WTC11 (cell line): ENCODE measurements around the gene PPCDC. TPM values are rescaled to one million over a fixed set of nuclear protein-coding genes. Genes with fewer than 3 reads are reported as not detected.

Experiments
- ATAC-seq: fragments of 200-7000 bp; cut with Tn5 transposase; 2 replicates; pipeline ENCODE4 v1.10.0; 2021; ENCODE audit warnings: mild to moderate bottlenecking, moderate library complexity
- CTCF ChIA-PET: fragments of 300-600 bp; sonication (Branson Sonifier 250); formaldehyde crosslinking; loops from one replicate; lab custom pipeline; 2021; ENCODE audit warnings: antibody characterized with exemption; lab: Charles Lee
- POLR2A ChIA-PET: fragments of 350-600 bp; sonication (Branson Sonifier 250); formaldehyde crosslinking; loops from one replicate; lab custom pipeline; 2021; ENCODE audit warnings: antibody characterized with exemption; lab: Charles Lee
- DNase-seq: peaks from one replicate; pipeline ENCODE4 v3.0.0; 2021; ENCODE audit warnings: low spot score
- H3K27ac Mint-ChIP-seq: 2 replicates; pipeline ENCODE4 v1.8.0; 2021; ENCODE audit warnings: mixed read lengths
- H3K27me3 Mint-ChIP-seq: 2 replicates; pipeline ENCODE4 v1.8.0; 2021; ENCODE audit warnings: low read depth, mild to moderate bottlenecking, moderate library complexity, mixed read lengths
- H3K36me3 Mint-ChIP-seq: 2 replicates; pipeline ENCODE4 v1.8.0; 2021; ENCODE audit warnings: mixed read lengths
- H3K4me1 Mint-ChIP-seq: 2 replicates; pipeline ENCODE4 v1.8.0; 2022; ENCODE audit warnings: mixed read lengths
- H3K4me3 Mint-ChIP-seq: 2 replicates; pipeline ENCODE4 v1.8.0; 2021; ENCODE audit warnings: mild to moderate bottlenecking, moderate library complexity, mixed read lengths
- H3K9me3 Mint-ChIP-seq: 2 replicates; pipeline ENCODE4 v1.8.0; 2021; ENCODE audit warnings: mixed read lengths
- AR ChIP-seq: fragments of 250-450 bp; sonication (Bioruptor Pico); IDR thresholded peaks from 2 replicates; pipeline ENCODE4 v1.9.0; 2021; ENCODE audit warnings: mild to moderate bottlenecking
- CREM ChIP-seq: sonication (generic); formaldehyde crosslinking; IDR thresholded peaks from 2 replicates; pipeline ENCODE4 v1.8.1; 2022; ENCODE audit warnings: mild to moderate bottlenecking, missing genetic modification reagents, moderate library complexity
- NFATC4 ChIP-seq: fragments of 250-450 bp; sonication (Bioruptor Pico); IDR thresholded peaks from 2 replicates; pipeline ENCODE4 v1.9.0; 2021; ENCODE audit warnings: mild to moderate bottlenecking
- NR2C2 ChIP-seq: sonication (generic); formaldehyde crosslinking; IDR thresholded peaks from 2 replicates; pipeline ENCODE4 v1.8.0; 2022; ENCODE audit warnings: mild to moderate bottlenecking, missing genetic modification reagents
- NR3C1 ChIP-seq: sonication (generic); formaldehyde crosslinking; conservative IDR thresholded peaks from 2 replicates; pipeline ENCODE4 v1.8.1; 2023; ENCODE audit warnings: low read depth, mild to moderate bottlenecking, missing genetic modification reagents
- TEAD1 ChIP-seq: sonication (generic); formaldehyde crosslinking; IDR thresholded peaks from 2 replicates; pipeline ENCODE4 v1.8.0; 2022; ENCODE audit warnings: mild to moderate bottlenecking, missing genetic modification reagents
- ZNF281 ChIP-seq: sonication (generic); formaldehyde crosslinking; IDR thresholded peaks from 2 replicates; pipeline ENCODE4 v1.8.0; 2023; ENCODE audit warnings: mild to moderate bottlenecking, missing genetic modification reagents
- ZNF396 ChIP-seq: fragments of 250-450 bp; sonication (Bioruptor Pico); IDR thresholded peaks from 2 replicates; pipeline ENCODE4 v1.8.0; 2021; ENCODE audit warnings: mild to moderate bottlenecking, moderate library complexity, borderline replicate concordance
- total RNA-seq: library from RNA; stranded (reverse); gene quantifications from 3 replicates; pipeline ENCODE4 v1.2.3, GENCODE V29; 2021
- TF ChIP-seq, protein P1 (sequence below): sonication (generic); formaldehyde crosslinking; IDR thresholded peaks from 2 replicates; pipeline ENCODE4 v1.8.1; 2023; ENCODE audit warnings: mild to moderate bottlenecking, missing genetic modification reagents
- TF ChIP-seq, protein P2 (sequence below): sonication (generic); formaldehyde crosslinking; IDR thresholded peaks from 2 replicates; pipeline ENCODE4 v1.8.1; 2023; ENCODE audit warnings: mild to moderate bottlenecking, missing genetic modification reagents, borderline replicate concordance
- TF ChIP-seq, protein P3 (sequence below): sonication (generic); formaldehyde crosslinking; IDR thresholded peaks from 2 replicates; pipeline ENCODE4 v1.8.1; 2022; ENCODE audit warnings: low read depth, mild to moderate bottlenecking, moderate library complexity, missing genetic modification reagents, borderline replicate concordance
- TF ChIP-seq, protein P4 (sequence below): fragments of 250-450 bp; sonication (Bioruptor Pico); IDR thresholded peaks from 2 replicates; pipeline ENCODE4 v1.9.0; 2021; ENCODE audit warnings: mild to moderate bottlenecking
- TF ChIP-seq, protein P5 (sequence below): fragments of 250-450 bp; sonication (Bioruptor Pico); IDR thresholded peaks from 2 replicates; pipeline ENCODE4 v1.9.0; 2021; ENCODE audit warnings: moderate library complexity, mild to moderate bottlenecking, inconsistent platforms, borderline replicate concordance
- TF ChIP-seq, protein P6 (sequence below): sonication (generic); formaldehyde crosslinking; IDR thresholded peaks from 2 replicates; pipeline ENCODE4 v1.8.1; 2022; ENCODE audit warnings: mild to moderate bottlenecking, moderate library complexity, missing genetic modification reagents
- TF ChIP-seq, protein P7 (sequence below): sonication (generic); formaldehyde crosslinking; IDR thresholded peaks from 2 replicates; pipeline ENCODE4 v1.8.1; 2022; ENCODE audit warnings: low read depth, missing genetic modification reagents, borderline replicate concordance

The PPCDC gene
- total RNA-seq, 1 experiment from 2014 or later, result 30.1 TPM

GRCh38 chr15:75030023-75030413, 6.6 kb downstream of the PPCDC start:
- Mint-ChIP-seq H3K36me3 (peaks cover 7% of the 10 kb centered on the region; the same call in 1 of the 2 replicates), H3K4me3 (no peak overlapping the region), H3K9me3 (no peaks in the 10 kb centered on the region), H3K4me1 (peaks cover 51% of the 10 kb centered on the region), H3K27me3 (no peaks in the 10 kb centered on the region), H3K27ac (no peak overlapping the region)
- TF ChIP-seq NFATC4 (CRISPR knock-in tag) (no peak), TEAD1 (CRISPR knock-in tag) (no peak), CREM (CRISPR knock-in tag) (no peak), ZNF396 (CRISPR knock-in tag) (no peak), NR2C2 (no peak), AR (CRISPR knock-in tag) (no peak), ZNF281 (CRISPR knock-in tag) (no peak), NR3C1 (CRISPR knock-in tag) (no peak)
- TF ChIP-seq, protein P1, sequence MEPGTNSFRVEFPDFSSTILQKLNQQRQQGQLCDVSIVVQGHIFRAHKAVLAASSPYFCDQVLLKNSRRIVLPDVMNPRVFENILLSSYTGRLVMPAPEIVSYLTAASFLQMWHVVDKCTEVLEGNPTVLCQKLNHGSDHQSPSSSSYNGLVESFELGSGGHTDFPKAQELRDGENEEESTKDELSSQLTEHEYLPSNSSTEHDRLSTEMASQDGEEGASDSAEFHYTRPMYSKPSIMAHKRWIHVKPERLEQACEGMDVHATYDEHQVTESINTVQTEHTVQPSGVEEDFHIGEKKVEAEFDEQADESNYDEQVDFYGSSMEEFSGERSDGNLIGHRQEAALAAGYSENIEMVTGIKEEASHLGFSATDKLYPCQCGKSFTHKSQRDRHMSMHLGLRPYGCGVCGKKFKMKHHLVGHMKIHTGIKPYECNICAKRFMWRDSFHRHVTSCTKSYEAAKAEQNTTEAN (CRISPR knock-in tag), result no peak
- TF ChIP-seq, protein P2, sequence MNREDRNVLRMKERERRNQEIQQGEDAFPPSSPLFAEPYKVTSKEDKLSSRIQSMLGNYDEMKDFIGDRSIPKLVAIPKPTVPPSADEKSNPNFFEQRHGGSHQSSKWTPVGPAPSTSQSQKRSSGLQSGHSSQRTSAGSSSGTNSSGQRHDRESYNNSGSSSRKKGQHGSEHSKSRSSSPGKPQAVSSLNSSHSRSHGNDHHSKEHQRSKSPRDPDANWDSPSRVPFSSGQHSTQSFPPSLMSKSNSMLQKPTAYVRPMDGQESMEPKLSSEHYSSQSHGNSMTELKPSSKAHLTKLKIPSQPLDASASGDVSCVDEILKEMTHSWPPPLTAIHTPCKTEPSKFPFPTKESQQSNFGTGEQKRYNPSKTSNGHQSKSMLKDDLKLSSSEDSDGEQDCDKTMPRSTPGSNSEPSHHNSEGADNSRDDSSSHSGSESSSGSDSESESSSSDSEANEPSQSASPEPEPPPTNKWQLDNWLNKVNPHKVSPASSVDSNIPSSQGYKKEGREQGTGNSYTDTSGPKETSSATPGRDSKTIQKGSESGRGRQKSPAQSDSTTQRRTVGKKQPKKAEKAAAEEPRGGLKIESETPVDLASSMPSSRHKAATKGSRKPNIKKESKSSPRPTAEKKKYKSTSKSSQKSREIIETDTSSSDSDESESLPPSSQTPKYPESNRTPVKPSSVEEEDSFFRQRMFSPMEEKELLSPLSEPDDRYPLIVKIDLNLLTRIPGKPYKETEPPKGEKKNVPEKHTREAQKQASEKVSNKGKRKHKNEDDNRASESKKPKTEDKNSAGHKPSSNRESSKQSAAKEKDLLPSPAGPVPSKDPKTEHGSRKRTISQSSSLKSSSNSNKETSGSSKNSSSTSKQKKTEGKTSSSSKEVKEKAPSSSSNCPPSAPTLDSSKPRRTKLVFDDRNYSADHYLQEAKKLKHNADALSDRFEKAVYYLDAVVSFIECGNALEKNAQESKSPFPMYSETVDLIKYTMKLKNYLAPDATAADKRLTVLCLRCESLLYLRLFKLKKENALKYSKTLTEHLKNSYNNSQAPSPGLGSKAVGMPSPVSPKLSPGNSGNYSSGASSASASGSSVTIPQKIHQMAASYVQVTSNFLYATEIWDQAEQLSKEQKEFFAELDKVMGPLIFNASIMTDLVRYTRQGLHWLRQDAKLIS (CRISPR knock-in tag), result no peak
- TF ChIP-seq, protein P3, sequence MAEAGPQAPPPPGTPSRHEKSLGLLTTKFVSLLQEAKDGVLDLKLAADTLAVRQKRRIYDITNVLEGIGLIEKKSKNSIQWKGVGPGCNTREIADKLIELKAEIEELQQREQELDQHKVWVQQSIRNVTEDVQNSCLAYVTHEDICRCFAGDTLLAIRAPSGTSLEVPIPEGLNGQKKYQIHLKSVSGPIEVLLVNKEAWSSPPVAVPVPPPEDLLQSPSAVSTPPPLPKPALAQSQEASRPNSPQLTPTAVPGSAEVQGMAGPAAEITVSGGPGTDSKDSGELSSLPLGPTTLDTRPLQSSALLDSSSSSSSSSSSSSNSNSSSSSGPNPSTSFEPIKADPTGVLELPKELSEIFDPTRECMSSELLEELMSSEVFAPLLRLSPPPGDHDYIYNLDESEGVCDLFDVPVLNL (CRISPR knock-in tag), result no peak
- TF ChIP-seq, protein P4, sequence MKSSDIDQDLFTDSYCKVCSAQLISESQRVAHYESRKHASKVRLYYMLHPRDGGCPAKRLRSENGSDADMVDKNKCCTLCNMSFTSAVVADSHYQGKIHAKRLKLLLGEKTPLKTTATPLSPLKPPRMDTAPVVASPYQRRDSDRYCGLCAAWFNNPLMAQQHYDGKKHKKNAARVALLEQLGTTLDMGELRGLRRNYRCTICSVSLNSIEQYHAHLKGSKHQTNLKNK (CRISPR knock-in tag), result no peak
- TF ChIP-seq, protein P5, sequence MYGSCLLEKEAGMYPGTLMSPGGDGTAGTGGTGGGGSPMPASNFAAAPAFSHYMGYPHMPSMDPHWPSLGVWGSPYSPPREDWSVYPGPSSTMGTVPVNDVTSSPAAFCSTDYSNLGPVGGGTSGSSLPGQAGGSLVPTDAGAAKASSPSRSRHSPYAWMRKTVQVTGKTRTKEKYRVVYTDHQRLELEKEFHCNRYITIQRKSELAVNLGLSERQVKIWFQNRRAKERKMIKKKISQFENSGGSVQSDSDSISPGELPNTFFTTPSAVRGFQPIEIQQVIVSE (CRISPR knock-in tag), result no peak
- TF ChIP-seq, protein P6, sequence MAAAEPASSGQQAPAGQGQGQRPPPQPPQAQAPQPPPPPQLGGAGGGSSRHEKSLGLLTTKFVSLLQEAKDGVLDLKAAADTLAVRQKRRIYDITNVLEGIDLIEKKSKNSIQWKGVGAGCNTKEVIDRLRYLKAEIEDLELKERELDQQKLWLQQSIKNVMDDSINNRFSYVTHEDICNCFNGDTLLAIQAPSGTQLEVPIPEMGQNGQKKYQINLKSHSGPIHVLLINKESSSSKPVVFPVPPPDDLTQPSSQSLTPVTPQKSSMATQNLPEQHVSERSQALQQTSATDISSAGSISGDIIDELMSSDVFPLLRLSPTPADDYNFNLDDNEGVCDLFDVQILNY (CRISPR knock-in tag), result no peak
- TF ChIP-seq, protein P7, sequence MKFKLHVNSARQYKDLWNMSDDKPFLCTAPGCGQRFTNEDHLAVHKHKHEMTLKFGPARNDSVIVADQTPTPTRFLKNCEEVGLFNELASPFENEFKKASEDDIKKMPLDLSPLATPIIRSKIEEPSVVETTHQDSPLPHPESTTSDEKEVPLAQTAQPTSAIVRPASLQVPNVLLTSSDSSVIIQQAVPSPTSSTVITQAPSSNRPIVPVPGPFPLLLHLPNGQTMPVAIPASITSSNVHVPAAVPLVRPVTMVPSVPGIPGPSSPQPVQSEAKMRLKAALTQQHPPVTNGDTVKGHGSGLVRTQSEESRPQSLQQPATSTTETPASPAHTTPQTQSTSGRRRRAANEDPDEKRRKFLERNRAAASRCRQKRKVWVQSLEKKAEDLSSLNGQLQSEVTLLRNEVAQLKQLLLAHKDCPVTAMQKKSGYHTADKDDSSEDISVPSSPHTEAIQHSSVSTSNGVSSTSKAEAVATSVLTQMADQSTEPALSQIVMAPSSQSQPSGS (CRISPR knock-in tag), result no peak
- POLR2A ChIA-PET, result interaction anchor here (0.8 kb wide), 1 partner anchor 173 kb away, joined by 6 read pairs; no protein-coding TSS in a partner anchor
- CTCF ChIA-PET, result interaction anchor here (0.8 to 2.8 kb wide), 25 partner anchors 8 to 338 kb away, joined by 3 to 51 read pairs (median 5); partner anchors contain the start of genes C15orf39, FAM219B, MAN2C1 and SCAMP5
- no peak for ATAC-seq
- no peak for DNase-seq
